Measurements from ENCODE around the gene EYA2.
A peak's percentile ranks its signal among the peaks of the same experiment; 100 is the strongest.
"Not testable (repeated sequence)": the region's sequence is repeated elsewhere in the genome, so short reads cannot be mapped to it uniquely, and the experiment has no call there.

EYA2 gene

GRCh38 chr20:47179267-47179666, 284.6 kb downstream of the EYA2 start:
- DNase-seq = no peak

GRCh38 chr20:47181056-47181862, 286.6 kb downstream of the EYA2 start:
- no peak for DNase-seq

GRCh38 chr20:47183367-47183766, 288.7 kb downstream of the EYA2 start:
- DNase-seq = no peak

GRCh38 chr20:47187450-47188195, 293.0 kb downstream of the EYA2 start:
- DNase-seq = no peak

- DNase-seq = no peak
These were observed 293.9 kb downstream of the EYA2 start for GRCh38 chr20:47188540-47188939.

- no peak for DNase-seq
These were observed 294.4 kb downstream of the EYA2 start for GRCh38 chr20:47189060-47189459.

- DNase-seq = no peak
These were observed 296.5 kb downstream of the EYA2 start for GRCh38 chr20:47191074-47191673.

GRCh38 chr20:47191956-47192355, 297.3 kb downstream of the EYA2 start:
- DNase-seq = no peak

GRCh38 chr20:47195573-47195972, 300.9 kb downstream of the EYA2 start:
- no peak for DNase-seq

GRCh38 chr20:47196091-47197081, 301.7 kb downstream of the EYA2 start:
- peak; percentile 50 for DNase-seq

GRCh38 chr20:47198254-47198671, 303.6 kb downstream of the EYA2 start:
- no peak for DNase-seq

GRCh38 chr20:47198996-47199552, 304.4 kb downstream of the EYA2 start:
- DNase-seq = no peak

- DNase-seq = no peak
These were observed 306.6 kb downstream of the EYA2 start for GRCh38 chr20:47201074-47201730.

- DNase-seq = no peak
These were observed 308.4 kb downstream of the EYA2 start for GRCh38 chr20:47202733-47203667.

- DNase-seq = no peak
These were observed 309.6 kb downstream of the EYA2 start for GRCh38 chr20:47204008-47204849.

GRCh38 chr20:47204850-47205122, 310.1 kb downstream of the EYA2 start:
- DNase-seq = not testable (repeated sequence)

GRCh38 chr20:47205577-47206123, 311.0 kb downstream of the EYA2 start:
- peak; percentile 21 for DNase-seq

GRCh38 chr20:47206552-47206951, 311.9 kb downstream of the EYA2 start:
- DNase-seq = not testable (repeated sequence)

Data from right kidney (tissue), 1 donor.